Neural progenitor cell (in vitro differentiated cells): ENCODE results near the gene TCHHL1.

Experiments
- EZH2 ChIP-seq: fragments of 200-600 bp; sonication (generic); IDR thresholded peaks from 2 replicates; pipeline ENCODE4 v1.6.1; 2017; ENCODE audit warnings: antibody characterized with exemption, mild to moderate bottlenecking, moderate library complexity
- TF ChIP-seq, protein P1 (sequence below): fragments of 200-600 bp; sonication (generic); IDR thresholded peaks from 2 replicates; pipeline ENCODE4 v1.5.1; 2017; ENCODE audit warnings: antibody characterized with exemption, mild to moderate bottlenecking

DNA sequence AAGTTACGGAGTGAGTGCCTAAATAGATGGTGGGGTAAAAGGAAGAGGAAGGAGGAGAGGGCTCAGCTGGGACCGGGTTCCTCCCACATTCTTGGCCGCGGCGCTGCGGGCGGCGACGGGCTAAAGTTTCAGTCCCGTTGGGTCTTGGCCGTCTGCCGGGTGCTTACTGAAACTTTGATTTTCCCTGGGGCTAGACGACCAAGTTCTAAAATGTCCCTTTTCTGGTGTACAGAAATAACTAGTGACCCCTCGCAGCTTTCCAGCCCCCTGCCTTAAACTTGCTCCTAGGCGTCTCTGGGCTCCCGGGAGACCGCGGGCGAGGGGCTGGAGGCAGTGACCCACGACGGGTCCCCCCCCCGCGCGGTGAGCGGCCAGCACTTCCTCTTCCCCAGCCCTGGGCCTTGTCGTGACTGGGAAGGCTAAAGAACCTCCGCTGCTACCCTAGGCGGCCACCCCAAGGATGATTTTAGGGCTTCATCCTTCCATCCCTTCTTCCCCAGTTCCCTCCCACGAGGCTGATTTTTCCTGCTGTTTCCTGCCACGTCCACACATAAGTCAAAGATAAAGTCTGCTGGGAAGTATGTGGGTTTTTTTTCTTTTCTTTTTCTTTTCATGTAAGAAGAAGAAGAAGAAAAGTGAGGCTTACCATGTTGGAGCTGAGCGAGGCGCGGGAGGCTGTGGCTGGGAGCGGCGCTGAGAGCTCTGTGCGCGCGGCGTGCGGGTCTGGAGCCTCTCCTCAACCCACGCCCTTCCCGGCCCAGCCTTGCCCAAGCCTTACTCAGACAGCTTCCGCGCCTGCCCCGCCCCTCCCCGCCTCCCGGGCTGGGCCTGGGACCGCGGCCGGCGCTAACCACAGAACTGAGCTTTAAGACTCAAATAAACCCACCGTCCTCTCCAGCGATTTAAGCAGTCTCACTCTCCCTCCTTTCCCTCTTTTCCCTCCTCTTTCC lies 52.3 kb downstream of the TCHHL1 start, which contains the start of gene S100A11:
- no peak for TF ChIP-seq EZH2
- TF ChIP-seq, protein P1, sequence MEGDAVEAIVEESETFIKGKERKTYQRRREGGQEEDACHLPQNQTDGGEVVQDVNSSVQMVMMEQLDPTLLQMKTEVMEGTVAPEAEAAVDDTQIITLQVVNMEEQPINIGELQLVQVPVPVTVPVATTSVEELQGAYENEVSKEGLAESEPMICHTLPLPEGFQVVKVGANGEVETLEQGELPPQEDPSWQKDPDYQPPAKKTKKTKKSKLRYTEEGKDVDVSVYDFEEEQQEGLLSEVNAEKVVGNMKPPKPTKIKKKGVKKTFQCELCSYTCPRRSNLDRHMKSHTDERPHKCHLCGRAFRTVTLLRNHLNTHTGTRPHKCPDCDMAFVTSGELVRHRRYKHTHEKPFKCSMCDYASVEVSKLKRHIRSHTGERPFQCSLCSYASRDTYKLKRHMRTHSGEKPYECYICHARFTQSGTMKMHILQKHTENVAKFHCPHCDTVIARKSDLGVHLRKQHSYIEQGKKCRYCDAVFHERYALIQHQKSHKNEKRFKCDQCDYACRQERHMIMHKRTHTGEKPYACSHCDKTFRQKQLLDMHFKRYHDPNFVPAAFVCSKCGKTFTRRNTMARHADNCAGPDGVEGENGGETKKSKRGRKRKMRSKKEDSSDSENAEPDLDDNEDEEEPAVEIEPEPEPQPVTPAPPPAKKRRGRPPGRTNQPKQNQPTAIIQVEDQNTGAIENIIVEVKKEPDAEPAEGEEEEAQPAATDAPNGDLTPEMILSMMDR, result no peak
